Liver (tissue), 9 donors: ENCODE measurements around the gene LILRB5. TPM values are rescaled to one million over a fixed set of nuclear protein-coding genes. Genes with fewer than 3 reads are reported as not detected.

ENCODE experiments used
- DNase-seq: peaks from one replicate; pipeline ENCODE4 v3.0.0-alpha.2; 2017; ENCODE audit warnings: low spot score
- H3K27ac ChIP-seq, 2 donors: one replicate each; pipeline ENCODE4 v1.7.0; 2013; ENCODE audit warnings: inconsistent platforms in 2 of 2, low read length in 2 of 2, control low read depth in 1 of 2, low read depth in 1 of 2, mild to moderate bottlenecking in 1 of 2
- H3K27me3 ChIP-seq, 4 donors: one replicate each; pipeline versions ENCODE4 v1.6.1 to v1.7.0; 2013; ENCODE audit warnings: low read length in 3 of 4, inconsistent platforms in 1 of 4, mild to moderate bottlenecking in 1 of 4, moderate library complexity in 1 of 4; ENCODE audit not compliant: control insufficient read depth in 4 of 4, insufficient read depth in 4 of 4
- H3K36me3 ChIP-seq, 4 donors: one replicate each; pipeline versions ENCODE4 v1.6.1 to v1.7.0; 2013; ENCODE audit warnings: low read length in 3 of 4, mild to moderate bottlenecking in 3 of 4, low read depth in 1 of 4, moderate library complexity in 1 of 4; ENCODE audit not compliant: control insufficient read depth in 4 of 4, insufficient read depth in 3 of 4
- H3K4me1 ChIP-seq, 4 donors: one replicate each; pipeline versions ENCODE4 v1.6.1 to v1.7.0; 2013; ENCODE audit warnings: low read length in 3 of 4, mild to moderate bottlenecking in 3 of 4, moderate library complexity in 1 of 4; ENCODE audit not compliant: control insufficient read depth in 4 of 4, insufficient read depth in 4 of 4
- H3K4me3 ChIP-seq, 3 donors: one replicate each; pipeline versions ENCODE4 v1.6.1 to v1.7.0; 2013; ENCODE audit warnings: low read length in 3 of 3, control low read depth in 1 of 3, low read depth in 1 of 3, mild to moderate bottlenecking in 1 of 3
- H3K9ac ChIP-seq, 2 donors: one replicate each; pipeline ENCODE4 v1.7.0; 2013; ENCODE audit warnings: low read length in 2 of 2, mild to moderate bottlenecking in 2 of 2, moderate library complexity in 2 of 2, control low read depth in 1 of 2, low read depth in 1 of 2
- H3K9me3 ChIP-seq, 4 donors: one replicate each; pipeline versions ENCODE4 v1.6.1 to v1.7.0; 2013; ENCODE audit warnings: low read length in 3 of 4; ENCODE audit not compliant: control insufficient read depth in 4 of 4
- CTCF ChIP-seq: fragments of 150-350 bp; IDR thresholded peaks from 2 replicates; pipeline ENCODE4 v1.5.1; 2017; ENCODE audit warnings: improper control_type of control experiment, low read depth, low read length; ENCODE audit not compliant: missing input control
- EGR1 ChIP-seq, 2 donors: IDR thresholded peaks; 2 replicates each; pipeline ENCODE4 v1.6.1; 2016 to 2018; ENCODE audit warnings: antibody characterized with exemption in 2 of 2, low read depth in 2 of 2
- FOXA1 ChIP-seq: IDR thresholded peaks from 2 replicates; pipeline ENCODE4 v1.6.1; 2016; ENCODE audit warnings: antibody characterized with exemption
- FOXA2 ChIP-seq: IDR thresholded peaks from 2 replicates; pipeline ENCODE4 v1.6.1; 2016; ENCODE audit warnings: antibody characterized with exemption
- GABPA ChIP-seq, 2 donors: IDR thresholded peaks in 1 of 2; conservative IDR thresholded peaks in 1 of 2; 2 replicates each; pipeline ENCODE4 v1.6.1; 2016; ENCODE audit warnings: antibody characterized with exemption in 2 of 2, mild to moderate bottlenecking in 1 of 2, moderate library complexity in 1 of 2
- HNF4A ChIP-seq, 2 donors: conservative IDR thresholded peaks; 2 replicates each; pipeline ENCODE4 v1.6.1; 2016; ENCODE audit warnings: antibody characterized with exemption in 2 of 2, mild to moderate bottlenecking in 2 of 2
- HNF4G ChIP-seq: IDR thresholded peaks from 2 replicates; pipeline ENCODE4 v1.6.1; 2016; ENCODE audit warnings: antibody characterized with exemption
- JUND ChIP-seq, 2 donors: IDR thresholded peaks; 2 replicates each; pipeline ENCODE4 v1.6.1; 2016; ENCODE audit warnings: antibody characterized with exemption in 2 of 2
- MAX ChIP-seq: IDR thresholded peaks from 2 replicates; pipeline ENCODE4 v1.6.1; 2016; ENCODE audit warnings: antibody characterized with exemption
- NR2F2 ChIP-seq: IDR thresholded peaks from 2 replicates; pipeline ENCODE4 v1.6.1; 2016; ENCODE audit warnings: antibody characterized with exemption
- RAD21 ChIP-seq, 2 donors: IDR thresholded peaks; 2 replicates each; pipeline ENCODE4 v1.6.1; 2016; ENCODE audit warnings: antibody characterized with exemption in 2 of 2, mild to moderate bottlenecking in 2 of 2
- REST ChIP-seq: IDR thresholded peaks from 2 replicates; pipeline ENCODE4 v1.6.1; 2016; ENCODE audit warnings: antibody characterized with exemption, mild to moderate bottlenecking
- RXRA ChIP-seq, 2 donors: IDR thresholded peaks; 2 replicates each; pipeline ENCODE4 v1.6.1; 2017 to 2018; ENCODE audit warnings: antibody characterized with exemption in 2 of 2, mild to moderate bottlenecking in 1 of 2
- SP1 ChIP-seq: IDR thresholded peaks from 2 replicates; pipeline ENCODE4 v1.6.1; 2018; ENCODE audit warnings: antibody characterized with exemption, mild to moderate bottlenecking
- YY1 ChIP-seq: IDR thresholded peaks from 2 replicates; pipeline ENCODE4 v1.6.1; 2016; ENCODE audit warnings: antibody characterized with exemption, mild to moderate bottlenecking
- ZBTB33 ChIP-seq: IDR thresholded peaks from 2 replicates; pipeline ENCODE4 v1.6.1; 2016; ENCODE audit warnings: antibody characterized with exemption
- WGBS: extraction: QIAGEN DNeasy Blood & Tissue Kit; methylation state at CpG from one replicate; pipeline ENCODE4 v1.1.7; 2013; 5-methylcytosine and 5-hydroxymethylcytosine counted together
- polyA plus RNA-seq, 2 donors: library from polyadenylated mRNA; stranded (reverse) in 1 of 2; unstranded in 1 of 2; fragments of 200-250 nt in 1 of 2; fragments of >200 nt in 1 of 2; fragmentation: Nextera tagmentation in 1 of 2; extraction: Ambion mirVana in 1 of 2; gene quantifications; one replicate each; pipeline versions ENCODE4 v1.2.1 to v1.2.3, GENCODE V29; 2013 to 2015
- total RNA-seq, 2 donors: library from RNA; depleted of rRNA; stranded (reverse); fragments of >200 nt; gene quantifications; one replicate each; pipeline ENCODE4 v1.2.3, GENCODE V29; 2014
- donor health status: healthy.
- donor health status: healthy.
- donor health status: healthy.
- donor health status: healthy.
- donor health status: healthy.

LILRB5 gene
- total and polyA plus RNA-seq, 4 donors = 5.1 to 10.8 (median 6.3) TPM

GRCh38 chr19:54256250-54257115 is 590 bp downstream of the LILRB5 start:
- Histone ChIP-seq H3K27ac (no peak overlapping the region), H3K4me1 (no peaks in the 10 kb centered on the region), H3K27me3 (no peaks in the 10 kb centered on the region), H3K4me3 (no peak overlapping the region), H3K9me3 (no peaks in the 10 kb centered on the region), H3K9ac (no peak overlapping the region), H3K36me3 (no peaks in the 10 kb centered on the region)
- 62% methylated on average over 19 of the region's 19 CpGs for whole genome bisulfite sequencing
- DNase-seq = no peak
- TF ChIP-seq RAD21 (IDR thresholded peaks at IDR 0.05) (no peak), HNF4G (no peak), YY1 (no peak), MAX (no peak), EGR1 (IDR thresholded peaks at IDR 0.05; ENCODE audit: low read depth in 2 of 2) (no peak), NR2F2 (no peak), JUND (IDR thresholded peaks at IDR 0.05) (no peak), SP1 (no peak), REST (no peak), FOXA2 (no peak), HNF4A (conservative IDR thresholded peaks at IDR 0.05) (no peak), FOXA1 (no peak), ZBTB33 (no peak), GABPA (IDR thresholded peaks at IDR 0.05 in 1 of 2, conservative IDR thresholded peaks at IDR 0.05 in 1 of 2) (no peak), CTCF (no peak), RXRA (IDR thresholded peaks at IDR 0.05) (no peak)
